ENCODE measurements around the gene HIF1A.

Gene HIF1A

GRCh38 chr14:61690039-61690438 is 5.3 kb upstream of the HIF1A start:
- Mint-ChIP-seq H3K4me1 (peaks cover 4% of the 10 kb centered on the region), H3K27me3 (peaks cover 3% of the 10 kb centered on the region), H3K27ac (no peak overlapping the region), H3K36me3 (peaks cover 8% of the 10 kb centered on the region), H3K4me3 (no peak overlapping the region), H3K9me3 (peaks cover 11% of the 10 kb centered on the region)
- DNase-seq (ENCODE audit: low spot score in 2 of 2) = no peak
- no peak for ATAC-seq (ENCODE audit: low read depth)

GRCh38 chr14:61690982-61691381 is 4.3 kb upstream of the HIF1A start:
- Mint-ChIP-seq H3K4me1 (peaks cover 4% of the 10 kb centered on the region), H3K27ac (no peak overlapping the region), H3K27me3 (peaks cover 3% of the 10 kb centered on the region), H3K36me3 (peaks cover 8% of the 10 kb centered on the region), H3K9me3 (peaks cover 11% of the 10 kb centered on the region), H3K4me3 (no peak overlapping the region)
- no peak for ATAC-seq (ENCODE audit: low read depth)
- DNase-seq (ENCODE audit: low spot score in 2 of 2) = no peak

- DNase-seq (ENCODE audit: low spot score in 2 of 2) (no peak), ATAC-seq (ENCODE audit: low read depth) (no peak)
- no peak overlapping the region for H3K4me3 Mint-ChIP-seq
- peaks cover 8% of the 10 kb centered on the region for H3K36me3 Mint-ChIP-seq
- H3K27ac Mint-ChIP-seq = no peak overlapping the region
- peaks cover 11% of the 10 kb centered on the region for H3K9me3 Mint-ChIP-seq
- peaks cover 4% of the 10 kb centered on the region for H3K4me1 Mint-ChIP-seq
- H3K27me3 Mint-ChIP-seq = peaks cover 3% of the 10 kb centered on the region
These were observed 3.8 kb upstream of the HIF1A start for GRCh38 chr14:61691495-61691894.

GRCh38 chr14:61694039-61694438 is 1.3 kb upstream of the HIF1A start:
- ATAC-seq (ENCODE audit: low read depth) = no peak
- Mint-ChIP-seq H3K27me3 (peaks cover 3% of the 10 kb centered on the region), H3K36me3 (peaks cover 6% of the 10 kb centered on the region), H3K4me1 (peaks cover 16% of the 10 kb centered on the region), H3K9me3 (peaks cover 7% of the 10 kb centered on the region), H3K27ac (no peak overlapping the region), H3K4me3 (peak overlapping the region; percentile 14)
- DNase-seq (ENCODE audit: low spot score in 2 of 2) = no peak

GRCh38 chr14:61695695-61696527 is 598 bp downstream of the HIF1A start:
- H3K4me3 Mint-ChIP-seq = peak overlapping the region; percentile 98
- ATAC-seq (ENCODE audit: low read depth) (peak; percentile 9), DNase-seq (ENCODE audit: low spot score in 2 of 2) (peak; percentile 9 to 38)
- peak overlapping the region; percentile 97 for H3K27ac Mint-ChIP-seq
- H3K4me1 Mint-ChIP-seq = peaks cover 27% of the 10 kb centered on the region
- H3K36me3 Mint-ChIP-seq = peaks cover 4% of the 10 kb centered on the region
- H3K9me3 Mint-ChIP-seq = peaks cover 1% of the 10 kb centered on the region
- H3K27me3 Mint-ChIP-seq = peaks cover under 1% of the 10 kb centered on the region

- peaks cover 2% of the 10 kb centered on the region for H3K36me3 Mint-ChIP-seq
- peak overlapping the region; percentile 97 for H3K27ac Mint-ChIP-seq
- peaks cover 24% of the 10 kb centered on the region for H3K4me1 Mint-ChIP-seq
- no peaks in the 10 kb centered on the region for H3K27me3 Mint-ChIP-seq
- peak overlapping the region; percentile 98 for H3K4me3 Mint-ChIP-seq
- no peak for ATAC-seq (ENCODE audit: low read depth)
- no peaks in the 10 kb centered on the region for H3K9me3 Mint-ChIP-seq
- no peak for DNase-seq (ENCODE audit: low spot score in 2 of 2)
These were observed 1.5 kb downstream of the HIF1A start for GRCh38 chr14:61696753-61697318.

- peaks cover 2% of the 10 kb centered on the region for H3K36me3 Mint-ChIP-seq
- peaks cover 27% of the 10 kb centered on the region for H3K4me1 Mint-ChIP-seq
- no peaks in the 10 kb centered on the region for H3K9me3 Mint-ChIP-seq
- H3K27ac Mint-ChIP-seq = peak overlapping the region; percentile 56
- ATAC-seq (ENCODE audit: low read depth) (no peak), DNase-seq (ENCODE audit: low spot score in 2 of 2) (no peak)
- H3K4me3 Mint-ChIP-seq = peak overlapping the region; percentile 69
- no peaks in the 10 kb centered on the region for H3K27me3 Mint-ChIP-seq
These were observed 3.1 kb downstream of the HIF1A start for GRCh38 chr14:61698206-61698980.

- peaks cover 2% of the 10 kb centered on the region for H3K36me3 Mint-ChIP-seq
- peaks cover 32% of the 10 kb centered on the region for H3K4me1 Mint-ChIP-seq
- no peaks in the 10 kb centered on the region for H3K27me3 Mint-ChIP-seq
- ATAC-seq (ENCODE audit: low read depth) (no peak), DNase-seq (ENCODE audit: low spot score in 2 of 2) (no peak)
- H3K27ac Mint-ChIP-seq = peak overlapping the region; percentile 37
- no peaks in the 10 kb centered on the region for H3K9me3 Mint-ChIP-seq
- H3K4me3 Mint-ChIP-seq = peak overlapping the region; percentile 73
These were observed 3.7 kb downstream of the HIF1A start for GRCh38 chr14:61699027-61699426.

- Mint-ChIP-seq H3K4me1 (peaks cover 32% of the 10 kb centered on the region), H3K27ac (no peak overlapping the region), H3K4me3 (peak overlapping the region; percentile 62), H3K27me3 (no peaks in the 10 kb centered on the region), H3K9me3 (no peaks in the 10 kb centered on the region), H3K36me3 (peaks cover 2% of the 10 kb centered on the region)
- no peak for DNase-seq (ENCODE audit: low spot score in 2 of 2)
- ATAC-seq (ENCODE audit: low read depth) = no peak
These were observed 5.0 kb downstream of the HIF1A start for GRCh38 chr14:61700104-61700886.

GRCh38 chr14:61701946-61702345 is 6.6 kb downstream of the HIF1A start:
- Mint-ChIP-seq H3K4me3 (peak overlapping the region; percentile 41), H3K4me1 (peaks cover 42% of the 10 kb centered on the region), H3K27ac (no peak overlapping the region), H3K9me3 (no peaks in the 10 kb centered on the region), H3K36me3 (peaks cover 6% of the 10 kb centered on the region), H3K27me3 (no peaks in the 10 kb centered on the region)
- ATAC-seq (ENCODE audit: low read depth) = no peak
- DNase-seq (ENCODE audit: low spot score in 2 of 2) = no peak

GRCh38 chr14:61703342-61704129 is 8.2 kb downstream of the HIF1A start:
- ATAC-seq (ENCODE audit: low read depth) = no peak
- H3K4me1 Mint-ChIP-seq = peaks cover 37% of the 10 kb centered on the region
- no peaks in the 10 kb centered on the region for H3K27me3 Mint-ChIP-seq
- H3K4me3 Mint-ChIP-seq = no peak overlapping the region
- peaks cover 6% of the 10 kb centered on the region for H3K36me3 Mint-ChIP-seq
- DNase-seq (ENCODE audit: low spot score in 2 of 2) = no peak
- H3K27ac Mint-ChIP-seq = peak overlapping the region; percentile 28
- H3K9me3 Mint-ChIP-seq = peaks cover under 1% of the 10 kb centered on the region

- ATAC-seq (ENCODE audit: low read depth) = no peak
- no peak overlapping the region for H3K4me3 Mint-ChIP-seq
- no peak for DNase-seq (ENCODE audit: low spot score in 2 of 2)
- H3K27ac Mint-ChIP-seq = no peak overlapping the region
- no peaks in the 10 kb centered on the region for H3K27me3 Mint-ChIP-seq
- H3K4me1 Mint-ChIP-seq = peaks cover 34% of the 10 kb centered on the region
- H3K9me3 Mint-ChIP-seq = peaks cover 2% of the 10 kb centered on the region
- H3K36me3 Mint-ChIP-seq = peaks cover 7% of the 10 kb centered on the region
These were observed 9.2 kb downstream of the HIF1A start for GRCh38 chr14:61704554-61704953.

GRCh38 chr14:61705017-61705416 is 9.7 kb downstream of the HIF1A start:
- no peaks in the 10 kb centered on the region for H3K27me3 Mint-ChIP-seq
- H3K4me3 Mint-ChIP-seq = no peak overlapping the region
- H3K27ac Mint-ChIP-seq = peak overlapping the region; percentile 78
- peaks cover 7% of the 10 kb centered on the region for H3K36me3 Mint-ChIP-seq
- no peak for ATAC-seq (ENCODE audit: low read depth)
- H3K4me1 Mint-ChIP-seq = peaks cover 34% of the 10 kb centered on the region
- DNase-seq (ENCODE audit: low spot score in 2 of 2) = no peak
- H3K9me3 Mint-ChIP-seq = peaks cover 2% of the 10 kb centered on the region
